Fibroblast of skin of abdomen (primary cell): Measurements from ENCODE around the gene ESPL1.

ENCODE experiments used
- DNase-seq: peaks from one replicate; pipeline ENCODE4 v3.0.0-alpha.2; 2013

The ESPL1 gene

DNA sequence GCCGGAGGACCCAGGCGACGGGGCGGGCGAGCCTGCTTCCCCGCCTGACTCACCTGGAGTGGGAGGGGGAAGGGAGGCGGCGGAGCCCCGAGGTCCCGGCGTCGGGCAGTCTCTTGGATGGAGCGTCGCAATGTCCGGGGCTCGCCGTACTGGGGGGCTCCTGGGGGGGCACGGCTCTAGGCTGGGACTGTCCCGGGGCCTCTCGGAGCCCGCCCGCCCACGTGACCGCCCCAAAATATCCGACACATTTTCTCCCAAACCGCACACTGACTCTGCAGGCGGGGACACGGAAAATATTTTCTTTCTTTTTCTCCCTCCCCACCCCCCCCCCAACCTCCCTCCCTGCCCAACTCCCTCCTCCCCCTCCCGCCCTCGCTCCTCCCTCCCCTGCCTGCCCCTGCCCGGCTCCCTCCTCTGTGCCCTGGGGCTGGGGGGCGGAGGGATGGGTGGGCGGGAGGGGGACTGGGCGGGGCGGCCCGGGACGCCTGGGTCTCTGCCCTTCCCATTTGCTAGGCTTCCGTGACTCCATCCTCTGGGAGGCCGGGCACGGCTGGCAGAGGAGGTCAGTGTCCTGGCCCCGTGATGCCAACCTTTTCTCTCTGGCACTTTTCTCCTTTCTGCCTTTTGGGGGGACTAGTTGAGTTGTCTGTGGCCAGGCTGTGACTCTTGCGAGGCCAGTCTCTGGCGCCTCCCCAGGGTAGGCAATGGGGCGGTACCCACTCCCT is 36.0 kb upstream of the ESPL1 start, which contains the start of gene RARG:
Gene RARG (minus strand): TSS at position 289 of the 725 bp plus-strand sequence. CDS start 4,664 bp downstream, outside the sequence.
- DNase-seq: peak; percentile 66

DNA sequence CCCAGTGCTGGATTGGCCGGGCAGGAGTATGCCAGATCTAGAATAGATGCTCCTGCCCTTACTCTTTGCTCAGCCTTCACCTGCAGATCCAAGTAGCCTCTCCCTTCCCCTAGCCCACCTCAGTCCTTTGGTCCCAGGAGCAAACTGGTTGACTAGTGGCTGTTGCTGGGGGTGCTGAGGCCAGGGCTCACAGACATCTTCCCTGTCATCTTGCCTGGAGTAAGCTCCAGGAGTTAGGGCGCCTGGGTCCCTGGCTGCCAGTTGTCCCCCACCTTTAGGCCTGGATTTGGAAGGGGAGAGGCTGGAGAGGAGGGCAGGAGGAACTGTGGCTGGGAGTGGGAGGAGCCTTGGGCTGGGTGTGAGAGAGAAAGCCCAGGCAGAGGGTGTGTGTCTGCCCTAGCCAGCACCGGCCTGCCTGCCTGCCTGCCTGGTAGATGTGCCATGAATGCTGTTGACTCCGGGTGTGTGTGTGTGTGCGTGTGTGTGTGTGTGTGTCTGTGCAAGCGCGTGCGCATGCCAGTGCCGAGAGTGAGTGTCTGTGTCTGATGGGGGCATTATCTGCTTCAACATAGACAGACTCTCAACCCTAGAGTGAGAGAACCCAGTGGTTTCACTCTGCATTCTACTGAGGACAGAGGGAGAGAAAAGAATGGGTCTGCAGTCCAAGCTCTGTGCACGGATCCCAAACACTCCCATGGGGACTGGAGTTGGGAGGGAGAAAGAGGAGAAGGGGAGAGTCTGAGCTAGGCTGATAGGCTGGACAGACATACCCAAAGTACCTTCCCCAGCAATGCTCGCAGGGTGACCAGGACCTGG is 35.2 kb upstream of the ESPL1 start:
- peak; percentile 39 for DNase-seq

DNA sequence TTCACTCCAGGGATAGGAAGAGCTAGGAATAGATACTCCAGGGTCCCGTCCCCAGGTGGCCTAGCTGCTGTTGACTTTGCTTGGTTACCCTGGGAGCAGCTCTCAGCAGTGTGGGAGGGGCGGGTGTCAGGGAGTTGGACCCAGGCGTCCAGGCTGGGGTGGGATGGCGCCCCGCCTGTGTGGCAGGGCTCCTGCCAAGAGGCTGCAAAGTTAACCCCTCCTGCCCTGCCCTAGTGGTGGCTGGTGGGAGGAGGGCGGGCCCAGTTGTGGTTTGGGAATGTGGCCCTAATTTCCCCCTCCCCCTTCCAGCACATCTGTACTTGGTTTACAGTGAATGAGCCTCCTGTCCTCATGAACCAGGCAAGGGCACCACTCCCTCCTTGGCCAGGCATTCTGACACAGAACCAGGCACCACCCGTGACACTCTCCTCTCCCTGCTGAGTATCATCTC is 34.4 kb upstream of the ESPL1 start:
- no peak for DNase-seq

DNA sequence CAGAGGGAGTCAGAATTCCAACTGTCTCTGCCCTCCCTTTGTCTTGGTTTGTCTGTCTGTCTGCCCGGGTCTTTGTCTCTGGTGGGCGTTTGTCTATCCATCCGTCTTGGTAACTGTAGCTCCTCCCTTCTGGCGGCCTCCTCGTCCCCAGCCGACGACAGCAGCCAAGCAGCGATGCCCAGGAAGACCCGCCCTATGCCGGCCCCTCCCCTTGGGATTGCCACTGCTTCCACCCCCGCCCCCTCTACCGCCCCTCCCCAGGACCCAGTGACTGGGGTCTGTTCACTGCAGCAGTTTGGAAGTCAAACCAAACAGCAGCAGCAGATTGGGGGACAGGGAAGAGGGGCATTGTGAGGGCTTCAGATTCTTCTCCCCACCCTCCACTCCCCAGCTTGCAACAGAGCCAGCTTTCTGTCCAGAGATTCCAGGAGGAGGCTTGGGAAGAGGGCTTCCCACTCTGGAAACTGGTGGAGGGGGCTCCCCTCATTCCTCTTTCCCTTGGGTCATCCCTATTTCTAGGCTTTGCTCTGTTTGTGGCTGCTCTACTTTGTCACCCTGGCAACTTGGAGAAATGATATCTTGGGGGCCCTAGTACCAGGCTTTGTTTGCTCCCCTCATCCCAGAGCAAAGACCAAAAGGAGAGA is 33.7 kb upstream of the ESPL1 start:
- no peak for DNase-seq

DNA sequence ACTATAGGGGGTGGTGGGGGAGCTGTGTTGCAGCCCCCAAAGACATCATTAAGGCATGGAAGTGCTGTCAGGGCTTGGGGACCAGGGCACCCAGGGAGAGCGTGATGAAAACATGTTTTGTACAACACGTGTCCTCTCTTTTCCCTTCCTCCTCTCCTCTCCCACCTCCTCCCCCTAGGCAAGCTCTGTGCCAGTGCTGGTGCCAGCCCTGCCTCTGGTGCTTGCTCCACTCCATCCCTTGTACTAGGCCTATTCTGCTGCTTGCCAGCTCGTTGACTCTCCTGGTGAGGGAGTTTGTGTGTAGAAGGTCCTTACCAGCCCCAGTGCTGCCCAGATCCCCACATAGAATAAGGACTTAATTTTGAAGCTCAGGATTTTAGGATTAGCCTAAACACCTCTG is 32.9 kb upstream of the ESPL1 start:
- no peak for DNase-seq

DNA sequence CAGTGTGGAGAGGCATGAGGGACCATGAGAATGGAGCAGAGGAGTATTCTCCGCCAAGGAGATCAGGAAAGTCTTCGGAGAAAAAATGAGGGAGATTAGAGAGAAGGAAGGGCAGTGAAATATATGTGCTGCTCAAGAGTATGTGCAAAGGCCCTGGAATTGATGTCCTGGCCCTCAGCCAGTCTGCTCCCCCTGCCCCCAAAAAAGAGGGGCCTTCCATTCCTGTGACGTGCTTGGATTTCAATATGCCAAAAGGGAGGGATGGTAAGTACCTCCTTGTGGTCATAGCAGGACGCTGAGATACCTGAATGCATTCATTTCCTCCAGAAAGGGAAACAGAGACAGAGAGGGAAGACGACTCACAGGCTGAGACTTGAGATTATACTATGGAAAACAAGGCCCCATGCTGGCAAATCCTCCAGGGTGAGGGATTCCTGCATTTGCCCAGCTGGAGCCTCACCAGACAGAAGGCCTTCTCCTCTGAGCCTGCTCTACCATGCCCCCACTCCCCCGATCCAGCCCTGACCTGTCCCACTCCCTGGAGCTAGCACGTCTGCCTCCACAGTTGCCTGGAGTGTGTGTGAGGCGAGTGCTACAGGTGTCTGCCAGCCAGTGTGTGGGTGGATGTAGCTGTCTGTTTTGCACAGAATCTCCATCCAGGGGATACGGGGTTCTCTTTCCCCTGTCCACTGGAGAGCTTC is 32.2 kb upstream of the ESPL1 start:
- DNase-seq: no peak

DNA sequence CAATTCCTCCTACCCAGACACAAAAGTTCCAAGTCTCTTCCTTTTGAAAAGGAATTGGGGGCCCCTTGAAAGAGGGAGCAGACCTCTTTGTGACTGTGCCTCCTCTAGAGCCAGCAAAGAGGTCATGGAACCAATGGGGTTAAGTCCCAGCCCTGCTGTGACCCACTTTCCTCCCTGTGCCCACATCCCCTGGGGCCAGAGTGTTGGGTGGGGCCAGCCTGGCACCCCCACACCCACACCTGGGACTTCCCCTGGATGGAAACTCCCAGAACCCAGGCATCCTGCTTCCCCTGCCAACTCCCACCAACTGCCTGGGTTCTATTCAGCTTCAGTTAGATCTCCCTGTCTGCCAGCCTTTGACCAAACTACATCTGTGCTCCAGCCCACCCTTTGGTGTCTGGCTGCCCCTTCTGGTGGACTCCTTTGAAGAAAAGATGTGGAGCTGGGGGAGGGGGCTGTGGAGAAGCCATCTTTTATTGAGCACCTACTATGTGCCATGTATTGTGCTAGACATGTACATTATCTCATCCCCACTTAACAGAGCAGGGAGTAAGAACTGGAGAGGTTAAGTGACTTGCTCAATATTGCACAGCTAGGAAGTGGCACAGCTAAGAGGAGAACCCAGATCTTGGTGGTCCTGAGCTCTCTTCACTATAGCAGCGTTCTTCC is 31.5 kb upstream of the ESPL1 start:
- DNase-seq: no peak

DNA sequence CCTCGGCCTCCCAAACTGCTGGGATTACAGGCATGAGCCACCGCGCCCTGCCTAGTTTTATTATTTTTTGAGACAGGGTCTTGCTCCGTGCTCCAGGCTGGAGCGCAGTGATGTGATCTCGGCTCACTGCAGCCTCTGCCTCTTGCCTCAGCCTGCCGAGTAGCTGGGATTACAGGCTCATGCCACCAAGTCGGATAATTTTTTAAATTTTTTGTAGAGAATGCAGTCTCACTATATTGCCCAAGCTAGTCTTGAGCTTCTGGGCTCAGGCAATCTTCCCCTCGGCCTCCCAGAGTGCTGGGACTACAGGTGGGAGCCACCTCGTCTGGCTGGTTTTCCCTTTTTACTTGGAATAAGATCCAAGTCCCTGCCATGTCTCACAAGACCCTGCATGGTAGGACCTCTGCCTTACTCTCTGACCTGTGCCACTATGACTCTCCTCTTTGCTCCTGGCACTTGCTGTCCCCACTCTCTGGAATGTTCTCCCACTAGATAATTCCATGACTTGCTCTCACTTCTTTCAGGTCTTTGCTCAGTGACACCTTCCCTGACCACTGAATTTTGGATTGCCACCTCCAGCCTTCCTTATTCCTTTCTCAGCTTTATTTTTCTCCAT is 28.3 kb upstream of the ESPL1 start:
- no peak for DNase-seq

DNA sequence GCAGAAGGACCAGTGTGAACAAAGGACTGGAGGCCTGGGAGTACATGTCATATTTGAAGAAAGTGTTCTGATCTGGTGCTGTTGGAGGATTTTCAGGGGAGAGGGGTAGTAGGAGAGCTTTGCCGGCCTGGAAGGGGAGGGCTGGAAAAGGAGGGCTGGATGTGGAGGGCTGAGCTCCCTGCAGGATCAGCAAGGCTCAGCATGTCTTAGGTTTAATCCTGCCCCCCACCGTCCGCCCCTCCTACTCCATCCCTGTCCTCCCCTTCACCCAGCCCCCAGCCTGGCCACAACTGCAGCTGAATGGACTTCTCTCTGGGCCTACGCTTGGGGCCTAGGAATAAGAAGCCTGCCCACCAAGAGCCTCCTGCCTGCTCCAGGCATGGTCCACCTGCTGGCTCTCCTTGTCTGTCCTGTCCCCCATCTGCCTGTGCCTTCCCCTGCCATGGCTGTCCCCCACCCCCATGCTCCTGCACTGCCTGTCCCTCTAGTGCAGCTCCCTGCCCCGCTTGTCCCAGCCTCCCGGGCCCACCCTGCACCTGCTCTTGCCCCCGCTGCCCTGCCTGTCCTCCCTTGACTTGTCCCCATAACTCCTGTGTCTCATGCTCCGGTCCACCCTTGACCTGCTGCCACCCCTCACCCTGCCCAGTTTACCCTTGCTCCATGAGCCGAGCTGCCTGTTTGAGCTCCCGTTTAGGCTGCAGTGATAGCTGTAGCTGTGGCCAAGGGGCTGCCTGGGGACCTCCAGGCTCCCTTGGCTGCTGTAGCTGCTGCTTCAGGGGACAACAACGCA is 26.3 kb upstream of the ESPL1 start:
- DNase-seq: no peak

DNA sequence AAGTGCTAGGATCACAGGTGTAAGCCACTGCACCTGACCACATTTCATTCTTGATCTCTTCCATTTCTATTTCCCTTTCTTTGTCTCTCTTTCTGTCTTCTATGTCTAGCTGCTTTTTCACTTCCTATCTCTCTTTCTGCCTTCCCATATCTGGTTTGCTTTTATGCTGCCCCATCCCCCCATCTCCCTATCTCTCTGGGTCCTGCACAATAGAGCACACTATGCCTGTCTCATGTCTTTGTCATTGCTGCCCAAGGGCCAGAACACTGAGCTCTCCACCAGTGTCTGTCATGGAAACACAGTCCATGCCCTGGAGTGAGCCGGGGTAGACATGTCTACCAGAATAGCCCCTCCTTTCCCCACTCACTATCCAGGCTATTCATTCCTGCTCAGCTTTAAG is 23.8 kb upstream of the ESPL1 start:
- DNase-seq: no peak

DNA sequence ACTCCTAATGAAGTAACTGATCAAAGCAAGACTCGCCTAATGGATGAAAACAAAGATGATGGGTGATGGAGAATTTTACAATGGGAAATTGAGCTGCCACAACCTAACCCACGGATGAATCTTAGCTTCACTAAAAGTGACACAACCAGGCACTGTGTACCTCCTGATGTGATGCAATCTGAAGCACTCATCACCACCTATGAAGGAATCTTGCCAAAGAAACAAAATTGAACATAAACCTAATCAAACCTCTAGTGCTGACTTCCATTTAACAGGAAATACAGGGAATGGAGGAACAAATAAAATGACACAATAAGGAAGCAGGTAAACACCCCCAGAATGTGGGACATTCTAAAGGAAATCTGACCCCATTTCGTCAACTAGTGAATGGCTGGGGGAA is 22.8 kb upstream of the ESPL1 start:
- no peak for DNase-seq

DNA sequence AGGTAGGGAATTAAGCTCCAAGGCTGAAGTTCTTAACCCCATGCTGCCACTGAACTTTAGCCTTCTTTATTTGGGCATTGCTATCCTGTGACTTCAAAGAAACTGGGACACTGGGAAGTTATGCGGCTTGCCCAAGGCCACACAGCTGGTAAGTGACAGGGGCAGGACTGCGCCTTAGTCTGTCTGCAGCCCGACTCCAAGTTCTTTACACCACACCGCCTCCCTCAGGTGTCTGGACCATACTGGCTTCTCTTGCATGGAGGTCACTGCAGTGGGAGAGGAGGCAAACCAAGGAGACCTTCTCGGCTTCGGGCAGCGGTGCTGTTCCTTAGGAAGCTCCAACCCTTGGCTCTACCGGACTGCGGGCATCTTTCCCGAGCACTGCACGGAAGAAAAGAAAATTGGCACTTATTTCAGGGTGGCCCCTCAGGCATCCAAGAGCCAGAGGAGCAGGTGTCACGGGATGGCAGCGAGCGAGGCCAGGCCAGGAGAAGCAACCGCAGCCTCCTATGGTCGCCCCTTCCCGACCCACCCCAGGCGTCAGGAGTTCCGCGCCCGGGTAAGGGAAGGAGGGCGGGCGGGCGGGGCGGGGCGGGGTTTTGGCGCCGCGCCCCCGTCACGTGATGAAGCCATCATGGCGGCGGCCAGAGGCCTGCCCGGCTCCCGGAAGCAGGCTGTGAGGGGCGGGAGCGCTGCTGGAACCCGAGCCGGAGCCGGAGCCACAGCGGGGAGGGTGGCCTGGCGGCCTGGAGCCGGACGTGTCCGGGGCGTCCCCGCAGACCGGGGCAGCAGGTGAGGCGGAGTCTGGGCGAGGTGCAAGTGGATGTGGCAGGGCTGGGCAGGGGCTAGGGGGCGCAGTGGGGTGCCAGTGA is 16.4 kb upstream of the ESPL1 start:
- peak; percentile 72 for DNase-seq

DNA sequence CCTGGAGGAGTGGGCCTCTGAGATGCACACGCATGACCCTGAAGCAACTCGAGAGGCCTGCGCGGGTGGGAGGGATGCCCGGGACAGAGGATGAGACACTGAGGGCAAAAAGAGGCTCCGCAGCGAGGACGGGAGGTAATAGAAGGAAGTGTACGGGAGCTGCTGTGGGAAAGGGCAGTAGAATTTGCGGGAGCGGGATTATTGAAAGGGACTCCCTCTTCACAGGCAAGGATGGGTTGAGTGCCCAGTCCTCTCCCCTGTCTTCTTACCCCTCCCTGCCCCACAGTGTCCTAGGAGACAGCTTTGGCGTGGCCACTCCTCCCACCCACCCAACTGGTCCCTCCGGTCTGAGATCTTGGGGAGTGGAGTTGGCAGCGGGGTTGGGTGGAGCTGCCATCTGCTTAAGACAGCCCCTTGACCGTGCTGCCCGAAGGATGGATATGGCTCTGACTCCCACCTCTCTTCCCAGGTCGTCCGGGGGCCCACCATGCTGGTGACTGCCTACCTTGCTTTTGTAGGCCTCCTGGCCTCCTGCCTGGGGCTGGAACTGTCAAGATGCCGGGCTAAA is 15.7 kb upstream of the ESPL1 start:
- no peak for DNase-seq

DNA sequence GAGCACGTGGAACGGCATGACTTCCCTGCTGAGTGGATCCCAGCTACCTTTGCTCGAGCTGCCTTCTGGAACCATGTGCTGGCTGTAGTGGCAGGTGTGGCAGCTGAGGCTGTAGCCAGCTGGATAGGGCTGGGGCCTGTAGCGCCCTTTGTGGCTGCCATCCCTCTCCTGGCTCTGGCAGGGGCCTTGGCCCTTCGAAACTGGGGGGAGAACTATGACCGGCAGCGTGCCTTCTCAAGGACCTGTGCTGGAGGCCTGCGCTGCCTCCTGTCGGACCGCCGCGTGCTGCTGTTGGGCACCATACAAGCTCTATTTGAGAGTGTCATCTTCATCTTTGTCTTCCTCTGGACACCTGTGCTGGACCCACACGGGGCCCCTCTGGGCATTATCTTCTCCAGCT is 14.8 kb upstream of the ESPL1 start:
- DNase-seq: no peak

DNA sequence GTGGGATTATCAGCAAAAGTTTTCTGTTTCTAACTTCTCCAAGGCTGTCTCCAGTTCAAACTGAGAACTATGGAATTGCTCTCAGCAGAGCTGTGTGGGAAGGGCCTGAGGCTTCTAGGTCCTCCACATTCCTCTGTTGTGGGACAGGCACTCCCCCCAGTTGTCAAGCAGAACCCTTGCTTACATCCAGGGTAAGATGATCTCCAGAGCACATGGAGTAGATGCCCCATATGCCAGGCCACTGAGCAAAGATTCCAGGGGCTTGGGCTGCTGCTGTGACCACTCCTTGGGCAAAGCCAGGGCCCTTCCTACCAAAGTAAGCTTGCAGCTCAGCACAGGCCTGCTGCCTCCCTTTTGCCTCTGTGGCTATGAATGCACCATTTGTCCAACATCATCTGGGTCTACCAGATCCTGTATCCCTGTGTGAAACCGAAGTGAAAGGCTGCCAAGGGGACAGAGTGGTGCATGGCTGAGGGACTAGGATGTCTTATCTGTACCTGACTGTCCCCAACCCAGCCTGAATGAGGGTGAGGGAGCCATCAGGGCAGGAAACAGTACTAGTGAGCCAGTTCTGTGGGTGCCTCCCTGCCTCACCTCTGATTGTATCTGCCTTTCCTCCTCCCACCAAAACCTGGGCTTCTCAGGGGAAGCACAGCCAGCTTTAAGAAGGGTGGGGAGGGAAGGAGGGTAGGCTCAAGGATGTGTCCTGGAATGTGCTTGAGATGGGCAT is 13.1 kb upstream of the ESPL1 start:
- no peak for DNase-seq

DNA sequence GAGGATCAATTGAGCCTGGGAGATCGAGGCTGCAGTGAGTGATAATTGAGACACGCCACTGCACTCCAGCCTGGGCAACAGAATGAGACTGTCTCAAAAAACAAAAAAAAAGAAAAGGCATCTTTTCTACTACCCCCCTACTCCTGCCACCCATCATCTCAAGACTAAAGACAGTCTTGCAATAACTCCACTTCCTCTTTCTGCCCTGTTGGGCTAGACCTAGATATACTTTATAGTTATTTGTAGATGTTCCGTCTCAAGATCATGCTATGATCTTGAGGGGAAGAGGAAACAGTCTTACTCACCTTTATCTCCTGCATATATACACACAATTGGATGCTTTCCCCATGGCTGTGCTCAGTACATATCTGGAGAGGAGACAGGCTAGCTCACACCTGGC is 12.1 kb upstream of the ESPL1 start:
- DNase-seq: no peak

DNA sequence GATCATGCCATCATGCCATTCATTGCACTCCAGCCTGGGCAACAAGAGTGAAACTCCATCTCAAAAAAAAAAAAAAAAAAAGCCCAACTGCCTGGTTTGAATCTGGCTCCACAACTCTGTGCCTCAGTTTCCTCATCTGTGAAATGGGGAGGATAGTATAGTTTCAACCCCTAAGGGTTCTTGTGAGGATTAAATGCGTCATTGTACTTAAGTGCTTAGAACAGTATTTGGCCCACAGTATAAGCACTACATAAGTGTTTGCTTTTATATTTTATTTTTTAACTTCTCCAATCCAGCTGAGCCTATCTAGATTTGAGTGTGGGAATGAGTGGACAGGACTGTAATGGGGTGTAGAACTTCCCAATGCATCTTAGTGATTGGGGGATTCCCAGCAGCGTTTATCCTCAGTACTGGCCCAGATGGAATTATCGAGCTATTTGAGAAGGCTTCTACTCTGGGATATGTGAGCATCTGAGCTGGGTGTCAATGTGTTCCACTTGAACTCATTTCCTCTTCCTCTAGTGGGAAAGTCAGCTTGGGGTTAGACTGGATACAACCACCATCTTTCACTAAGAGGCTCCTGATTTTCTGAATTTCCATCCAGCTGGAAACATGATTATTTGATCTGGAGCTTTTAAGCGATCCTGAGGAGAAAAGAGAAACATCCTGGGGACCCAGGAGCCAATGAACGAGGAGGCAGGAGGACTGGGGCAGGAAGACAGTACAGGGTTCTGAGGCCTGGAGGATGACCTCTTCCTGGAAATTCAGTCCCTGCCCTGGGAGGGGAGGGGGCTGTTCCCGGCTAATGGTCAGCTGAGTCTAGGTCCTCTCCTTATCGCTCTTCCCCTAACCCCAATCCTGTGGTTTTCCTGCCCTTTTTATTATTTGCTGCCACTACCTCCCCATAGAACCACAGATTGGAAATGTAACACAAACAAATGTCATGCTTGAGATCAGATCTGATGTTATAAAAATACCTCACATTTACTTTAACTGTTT is 9.3 kb upstream of the ESPL1 start:
- DNase-seq: no peak

DNA sequence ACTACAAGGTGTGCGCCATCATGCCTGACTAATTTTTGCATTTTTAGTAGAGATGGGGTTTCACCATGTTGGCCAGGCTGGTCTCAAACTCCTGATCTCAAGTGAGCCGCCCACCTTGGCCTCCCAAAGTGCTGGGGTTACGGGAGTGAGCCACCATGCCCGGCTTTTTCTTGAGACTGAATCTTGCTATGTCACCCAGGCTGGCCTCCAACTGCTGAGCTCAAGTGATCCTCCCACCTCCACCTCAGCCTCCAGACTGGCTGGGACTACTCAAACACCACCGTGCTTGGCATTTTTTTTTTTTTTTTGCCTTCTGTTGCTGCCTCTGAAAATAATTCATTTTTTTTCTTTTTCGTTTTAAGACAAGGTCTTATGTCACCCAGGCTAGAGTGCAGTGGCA is 8.2 kb upstream of the ESPL1 start:
- no peak for DNase-seq
